GM12801 (cell line): ENCODE data around the gene RAB35.

Experiments used
- CTCF ChIP-seq: IDR thresholded peaks from one replicate; pipeline ENCODE4 v1.5.1; 2011; ENCODE audit warnings: control low read depth; ENCODE audit not compliant: insufficient read length; ENCODE audit errors: extremely low read depth

The RAB35 gene

GRCh38 chr12:120069278-120069677 is 47.3 kb downstream of the RAB35 start:
- no peak for TF ChIP-seq CTCF

- no peak for TF ChIP-seq CTCF
Observed at GRCh38 chr12:120067901-120068300, 48.7 kb downstream of the RAB35 start.

- no peak for TF ChIP-seq CTCF
Observed at GRCh38 chr12:120067084-120067869, 49.3 kb downstream of the RAB35 start.

- TF ChIP-seq CTCF: no peak
Observed at GRCh38 chr12:120066341-120066740, 50.2 kb downstream of the RAB35 start.

- TF ChIP-seq CTCF: no peak
Observed at GRCh38 chr12:120065472-120065871, 51.1 kb downstream of the RAB35 start.

- TF ChIP-seq CTCF: no peak
Observed at GRCh38 chr12:120064054-120064940, 52.3 kb downstream of the RAB35 start.

GRCh38 chr12:120062976-120063579 is 53.5 kb downstream of the RAB35 start:
- no peak for TF ChIP-seq CTCF
